Left renal pelvis (tissue), 4 donors: ENCODE data around the gene MCM8. TPM values are rescaled to one million over a fixed set of nuclear protein-coding genes. Genes with fewer than 3 reads are reported as not detected.

Experiments
- DNase-seq, 4 donors: peaks; one replicate each; pipeline ENCODE4 v3.0.0-alpha.2; 2013; ENCODE audit warnings: low read depth in 4 of 4, low spot score in 3 of 4
- polyA plus RNA-seq, 4 donors: library from polyadenylated mRNA; unstranded; fragments of 120-200 nt; gene quantifications; one replicate each; pipeline ENCODE4 v1.2.1, GENCODE V29; 2013; ENCODE audit not compliant: insufficient read length in 4 of 4

MCM8 gene
- polyA plus RNA-seq = 10 to 100 TPM; 11.7 to 16.3 (median 14.7) TPM

DNA sequence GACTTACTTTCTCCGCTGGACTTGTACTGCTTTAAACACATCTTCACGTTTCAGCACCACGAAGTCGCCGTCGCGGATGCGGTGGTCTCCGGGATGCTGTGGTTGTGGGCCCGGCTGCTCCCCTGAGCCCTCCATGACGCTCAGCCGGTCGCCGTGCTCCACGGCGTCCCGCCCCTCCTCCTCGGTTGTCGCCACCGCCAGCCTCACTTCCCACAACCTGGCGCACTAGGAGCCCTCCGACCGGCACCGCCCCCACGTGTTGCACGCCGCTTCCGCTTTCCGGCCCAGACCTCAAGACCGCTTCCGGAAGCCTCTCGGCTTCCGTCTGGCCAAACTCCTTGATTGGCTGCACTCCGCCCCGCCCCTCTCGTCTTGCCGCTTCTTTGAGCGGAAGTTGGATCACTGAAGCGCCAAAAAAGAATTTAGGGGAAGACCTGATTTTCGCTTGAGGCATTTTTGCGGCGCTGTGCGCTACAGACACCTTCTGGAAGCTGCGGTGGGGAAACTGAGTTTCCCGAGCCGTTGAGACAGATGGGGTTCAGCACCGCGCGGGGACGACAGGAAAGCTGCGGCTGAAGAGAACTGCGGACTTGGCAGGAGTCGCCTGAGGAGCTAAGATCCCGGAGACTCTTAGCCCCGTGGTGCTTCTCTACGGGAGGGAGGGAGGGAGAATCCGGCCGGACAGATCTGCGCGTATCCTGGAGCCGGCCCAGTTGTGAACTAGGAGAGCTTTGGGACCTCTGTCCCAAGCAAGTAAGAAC, at the start of gene MCM8, which contains the start of gene TRMT6:
MCM8 (plus strand) TSS at position 382 of the 761 bp plus-strand sequence. CDS start 1,364 bp downstream, outside the sequence.
TRMT6 (minus strand) TSS at position 263 of the 761 bp plus-strand sequence; CDS start at position 135, 128 bp downstream.
- peak; percentile 80 to 95 (median 88) for DNase-seq

GRCh38 chr20:5900908-5901307, 49.5 kb upstream of the MCM8 start:
- no peak for DNase-seq

DNA sequence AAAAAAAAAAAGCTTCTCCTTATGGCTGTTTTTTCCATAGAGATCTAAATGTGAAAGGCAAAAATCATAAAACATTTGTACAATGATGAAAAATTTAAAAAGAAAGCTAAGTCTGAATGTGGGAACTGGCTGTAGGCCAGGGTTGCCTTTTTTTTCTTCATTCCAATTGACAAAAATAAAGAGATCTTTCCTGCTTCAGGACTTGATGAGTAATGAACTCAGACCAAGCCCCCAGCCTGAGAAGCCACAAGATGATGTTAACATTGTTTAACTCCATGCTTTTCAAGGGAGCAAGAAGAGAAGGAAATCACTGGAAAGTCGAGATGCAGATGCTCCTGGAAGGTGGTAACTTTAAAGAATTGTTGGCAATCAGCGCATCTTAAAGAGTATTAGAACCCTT, 41.5 kb upstream of the MCM8 start:
- no peak for DNase-seq

DNA sequence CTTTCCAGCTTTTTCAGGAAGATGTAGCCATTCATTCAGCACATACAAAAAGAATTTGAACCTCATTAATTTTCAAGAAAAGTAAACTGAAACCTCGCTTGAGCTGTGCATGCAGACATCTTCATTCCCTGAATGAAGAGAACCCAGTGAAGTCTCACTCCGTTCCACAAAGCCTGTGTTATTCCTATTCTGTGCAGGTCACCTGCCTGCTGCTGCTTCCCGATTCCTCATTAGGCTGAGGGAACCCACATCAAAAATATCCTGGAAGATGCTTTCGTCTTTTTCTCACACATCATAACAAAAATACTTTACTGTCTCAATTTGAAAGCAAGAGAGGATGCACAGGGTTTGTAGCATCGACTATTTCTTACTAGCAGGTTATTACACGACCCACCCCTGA, 40.3 kb upstream of the MCM8 start:
- no peak for DNase-seq

- no peak for DNase-seq
Observed at GRCh38 chr20:5913166-5913565, 37.3 kb upstream of the MCM8 start.

GRCh38 chr20:5914859-5915258, 35.6 kb upstream of the MCM8 start:
- DNase-seq = no peak

- no peak for DNase-seq
Observed at GRCh38 chr20:5918856-5919625, 31.4 kb upstream of the MCM8 start.

DNA sequence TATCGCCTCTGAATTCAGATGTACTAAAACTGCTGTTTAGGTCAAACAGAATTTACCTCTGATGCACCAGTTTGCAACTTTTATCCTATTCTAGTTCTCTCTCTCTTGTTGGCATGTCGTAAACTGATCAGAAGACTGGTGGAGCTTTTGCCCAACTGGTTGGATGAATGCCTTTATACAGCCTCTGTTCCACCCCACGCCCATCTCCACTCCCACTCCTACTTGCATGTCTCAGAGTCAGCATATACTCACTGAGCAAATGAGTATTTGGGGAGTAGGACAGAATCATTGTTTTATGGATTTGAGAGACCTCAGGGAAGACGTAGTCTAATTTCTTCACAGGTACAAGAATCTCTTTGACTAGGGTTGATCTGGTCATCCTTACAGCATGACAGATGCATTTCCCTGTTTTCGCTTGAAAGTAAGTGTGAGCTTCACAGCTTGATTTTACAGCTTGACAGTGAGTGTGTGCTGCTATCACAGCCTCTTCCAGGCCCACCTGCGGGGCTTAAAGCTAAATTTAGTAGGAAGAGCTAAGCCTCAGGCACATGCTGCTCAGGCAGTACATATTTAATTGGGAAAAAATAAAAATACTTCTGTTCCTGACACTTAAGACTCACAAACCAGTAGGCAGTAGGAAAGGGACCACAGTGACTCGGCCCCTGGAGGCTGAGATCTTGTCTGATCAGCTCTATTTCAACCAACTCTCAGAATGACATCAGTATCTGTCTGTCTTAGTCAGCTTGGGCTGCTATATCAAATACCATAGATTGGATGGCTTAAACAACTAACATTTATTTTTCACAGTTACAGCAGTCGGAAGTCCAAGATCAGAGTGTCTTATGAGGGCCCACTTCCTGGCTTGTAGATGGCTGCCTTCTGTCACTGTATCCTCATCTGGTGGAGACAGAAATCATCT, 30.6 kb upstream of the MCM8 start:
- DNase-seq = no peak

DNA sequence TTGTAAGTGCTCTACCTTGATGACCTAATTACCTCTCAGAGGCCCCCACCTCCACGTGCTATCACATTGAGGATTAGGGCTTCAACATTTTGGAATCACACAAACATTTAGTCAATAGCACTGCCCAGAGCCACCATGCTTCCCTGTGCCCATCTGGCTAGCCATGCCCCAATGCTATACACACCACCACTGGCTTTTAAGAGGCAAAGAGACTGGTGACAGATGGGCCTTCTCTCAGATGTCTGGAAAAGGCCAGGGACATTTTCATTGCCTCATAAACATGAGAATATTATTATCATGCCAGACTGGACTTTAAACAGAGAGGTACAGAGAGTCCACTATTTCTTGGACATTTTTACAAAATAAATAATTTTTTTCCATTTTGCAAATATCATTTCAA, 29.9 kb upstream of the MCM8 start:
- no peak for DNase-seq

DNA sequence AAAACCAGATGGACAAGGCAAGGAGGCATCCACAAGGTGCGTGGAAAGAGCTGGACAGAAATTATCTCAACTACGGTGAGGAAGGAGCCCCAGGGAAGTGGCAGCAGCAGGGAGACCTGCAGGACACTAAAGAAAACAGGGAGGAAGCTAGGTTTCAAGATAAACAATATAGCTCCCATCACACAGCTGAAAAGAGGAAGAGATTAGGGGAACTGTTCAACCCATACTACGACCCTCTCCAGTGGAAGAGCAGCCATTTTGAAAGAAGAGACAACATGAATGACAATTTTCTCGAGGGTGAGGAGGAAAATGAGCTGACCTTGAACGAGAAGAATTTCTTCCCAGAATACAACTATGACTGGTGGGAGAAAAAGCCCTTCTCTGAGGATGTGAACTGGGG, 27.0 kb upstream of the MCM8 start:
- no peak for DNase-seq

DNA sequence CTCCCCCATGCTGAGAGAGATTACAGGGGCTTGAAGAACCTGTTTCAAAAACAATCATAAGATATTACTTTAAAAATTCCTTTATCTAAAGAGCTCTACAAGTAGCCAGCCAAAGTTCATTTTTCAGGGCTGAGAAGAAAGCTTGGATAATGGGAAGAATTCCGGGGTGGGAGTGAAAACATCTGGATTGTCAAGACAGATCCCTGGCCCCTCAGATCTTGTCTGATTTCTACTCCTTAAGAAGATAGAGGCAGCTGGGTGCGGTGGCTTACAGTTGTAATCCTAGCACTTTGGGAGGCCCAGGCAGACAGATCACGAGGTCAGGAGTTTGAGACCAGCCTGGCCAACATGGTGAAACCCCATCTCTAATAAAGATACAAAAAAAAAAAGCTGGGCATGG, 24.9 kb upstream of the MCM8 start:
- DNase-seq = no peak

GRCh38 chr20:5927749-5928462, 22.5 kb upstream of the MCM8 start:
- DNase-seq = no peak

GRCh38 chr20:5928836-5929715, 21.4 kb upstream of the MCM8 start:
- no peak for DNase-seq

GRCh38 chr20:5931411-5931810, 19.0 kb upstream of the MCM8 start:
- DNase-seq = no peak

DNA sequence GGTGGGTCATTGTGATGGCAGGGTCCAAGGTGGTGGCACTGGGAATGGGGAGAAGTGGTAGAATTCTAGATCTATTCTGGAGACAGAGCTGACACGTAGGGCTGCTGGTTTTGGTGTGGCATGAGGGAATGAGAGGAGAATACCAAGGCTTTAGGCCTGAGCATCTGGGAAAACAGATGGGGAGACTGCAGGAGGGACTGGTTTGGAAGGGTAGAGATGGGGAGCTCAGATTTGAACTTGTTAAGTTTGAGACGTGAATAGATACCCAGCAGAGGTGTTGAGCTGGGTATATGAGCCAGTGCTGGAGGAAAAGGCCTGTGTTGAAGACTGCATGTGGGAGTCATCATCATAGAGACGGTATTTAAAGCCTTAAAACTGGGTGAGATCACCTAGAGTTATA, 17.7 kb upstream of the MCM8 start:
- no peak for DNase-seq

GRCh38 chr20:5933802-5934436, 16.5 kb upstream of the MCM8 start:
- no peak for DNase-seq

- DNase-seq = no peak
Observed at GRCh38 chr20:5935384-5935783, 15.1 kb upstream of the MCM8 start.

GRCh38 chr20:5936238-5936637, 14.2 kb upstream of the MCM8 start:
- DNase-seq = no peak
